Subcutaneous adipose tissue (tissue), 4 donors: ENCODE data around the gene TENT5C. TPM values are rescaled to one million over a fixed set of nuclear protein-coding genes. Genes with fewer than 3 reads are reported as not detected.

Source experiments
- total RNA-seq, 4 donors: library from RNA; depleted of rRNA; stranded (reverse); fragments of >200 nt; gene quantifications; one replicate each; pipeline ENCODE4 v1.1.0, GENCODE V29; 2016
- TF ChIP-seq, protein P1 (sequence below): fragments of 450-650 bp; IDR thresholded peaks from one replicate; pipeline ENCODE4 v1.5.1; 2016; ENCODE audit warnings: low read depth, mild to moderate bottlenecking, control low read depth, antibody characterized with exemption, moderate library complexity

TENT5C gene
- total RNA-seq: 1 to 10 TPM; 1.0 to 3.1 (median 2.3) TPM

DNA sequence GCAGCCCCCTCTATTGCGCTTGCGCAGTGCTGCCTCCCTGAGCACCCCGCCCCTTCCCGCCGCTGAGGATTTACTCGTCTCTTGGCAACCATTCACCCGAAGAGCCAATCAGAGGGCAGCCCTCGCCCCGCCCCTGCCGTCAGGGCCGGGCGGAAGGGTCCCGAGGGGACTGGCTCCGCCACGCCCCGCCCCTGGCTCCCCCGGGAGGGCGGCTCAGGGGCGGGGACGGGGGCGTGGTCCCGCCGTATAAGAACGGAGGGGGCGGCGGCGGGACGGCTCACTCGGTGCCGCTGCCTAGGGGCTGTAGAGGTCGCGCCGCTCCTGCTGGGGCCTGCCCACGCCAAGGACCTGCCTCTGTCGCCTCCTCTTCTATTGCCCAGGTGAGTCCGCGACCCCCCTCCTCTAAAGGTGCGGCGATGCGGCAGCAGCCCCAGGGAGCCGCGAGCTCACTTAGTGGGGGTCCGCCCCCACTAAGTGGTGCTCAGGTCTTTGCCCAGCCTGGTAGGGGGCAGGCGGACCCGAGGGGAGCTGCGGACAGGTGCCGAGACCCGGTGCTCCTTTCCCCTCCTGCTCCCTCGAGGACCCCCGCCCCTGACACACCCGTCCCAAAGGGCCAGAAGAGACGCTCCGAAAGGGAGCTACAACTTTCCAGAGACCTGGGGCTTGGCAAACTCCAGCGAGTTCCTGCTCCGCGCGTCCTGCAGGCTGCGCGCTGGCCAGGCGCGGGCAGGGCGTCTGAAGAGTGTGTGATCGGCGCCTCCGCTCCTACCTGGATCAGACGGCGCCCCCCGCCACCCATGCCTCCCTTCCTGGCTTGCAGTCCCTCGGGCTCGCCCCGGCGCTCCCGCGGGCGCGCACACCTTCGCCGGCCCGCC, at the start of gene TENT5C:
TSS of gene TENT5C (plus strand) at position 275 of the 875 bp plus-strand sequence. CDS start 16,821 bp downstream, outside the sequence.
- TF ChIP-seq, protein P1, sequence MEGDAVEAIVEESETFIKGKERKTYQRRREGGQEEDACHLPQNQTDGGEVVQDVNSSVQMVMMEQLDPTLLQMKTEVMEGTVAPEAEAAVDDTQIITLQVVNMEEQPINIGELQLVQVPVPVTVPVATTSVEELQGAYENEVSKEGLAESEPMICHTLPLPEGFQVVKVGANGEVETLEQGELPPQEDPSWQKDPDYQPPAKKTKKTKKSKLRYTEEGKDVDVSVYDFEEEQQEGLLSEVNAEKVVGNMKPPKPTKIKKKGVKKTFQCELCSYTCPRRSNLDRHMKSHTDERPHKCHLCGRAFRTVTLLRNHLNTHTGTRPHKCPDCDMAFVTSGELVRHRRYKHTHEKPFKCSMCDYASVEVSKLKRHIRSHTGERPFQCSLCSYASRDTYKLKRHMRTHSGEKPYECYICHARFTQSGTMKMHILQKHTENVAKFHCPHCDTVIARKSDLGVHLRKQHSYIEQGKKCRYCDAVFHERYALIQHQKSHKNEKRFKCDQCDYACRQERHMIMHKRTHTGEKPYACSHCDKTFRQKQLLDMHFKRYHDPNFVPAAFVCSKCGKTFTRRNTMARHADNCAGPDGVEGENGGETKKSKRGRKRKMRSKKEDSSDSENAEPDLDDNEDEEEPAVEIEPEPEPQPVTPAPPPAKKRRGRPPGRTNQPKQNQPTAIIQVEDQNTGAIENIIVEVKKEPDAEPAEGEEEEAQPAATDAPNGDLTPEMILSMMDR: no peak

DNA sequence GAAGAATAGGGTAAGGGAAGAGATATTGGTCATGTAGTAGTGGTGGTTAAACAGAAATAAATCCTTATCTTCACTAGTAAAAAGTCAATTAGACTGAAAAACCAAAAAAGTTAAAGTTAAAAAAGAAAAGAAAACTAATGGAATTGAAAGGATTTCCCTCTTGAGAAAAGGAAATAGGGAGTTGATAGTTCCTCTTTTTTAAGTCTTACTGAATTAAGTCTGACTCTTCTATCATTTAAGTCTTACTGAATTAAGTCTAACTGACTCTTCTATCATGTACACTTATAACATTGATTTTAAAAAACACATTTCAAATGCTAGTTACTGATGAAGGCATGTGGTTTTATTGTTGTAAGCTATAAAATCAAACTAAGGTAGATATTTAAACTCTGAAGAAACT, 49.5 kb upstream of the TENT5C start:
- TF ChIP-seq, protein P1: no peak

DNA sequence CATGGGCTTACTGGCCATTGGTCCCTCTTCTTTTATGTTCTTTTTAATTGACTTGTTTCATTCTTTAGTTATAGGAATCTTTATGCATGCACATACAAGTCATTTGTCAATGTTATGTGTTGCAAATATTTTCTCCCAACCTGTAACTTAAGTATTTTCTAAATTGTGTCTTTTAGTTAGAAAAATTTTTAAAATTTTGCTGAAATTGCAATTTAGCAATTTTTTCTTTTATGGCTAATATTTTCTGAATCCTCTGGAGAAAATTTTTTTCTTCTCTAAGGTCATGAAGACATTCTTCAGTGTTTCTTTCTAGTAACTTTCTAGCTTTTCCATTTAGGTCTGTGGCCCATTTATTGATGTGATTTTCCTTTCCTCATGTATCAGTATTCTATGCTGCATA, 48.9 kb upstream of the TENT5C start:
- TF ChIP-seq, protein P1: no peak

DNA sequence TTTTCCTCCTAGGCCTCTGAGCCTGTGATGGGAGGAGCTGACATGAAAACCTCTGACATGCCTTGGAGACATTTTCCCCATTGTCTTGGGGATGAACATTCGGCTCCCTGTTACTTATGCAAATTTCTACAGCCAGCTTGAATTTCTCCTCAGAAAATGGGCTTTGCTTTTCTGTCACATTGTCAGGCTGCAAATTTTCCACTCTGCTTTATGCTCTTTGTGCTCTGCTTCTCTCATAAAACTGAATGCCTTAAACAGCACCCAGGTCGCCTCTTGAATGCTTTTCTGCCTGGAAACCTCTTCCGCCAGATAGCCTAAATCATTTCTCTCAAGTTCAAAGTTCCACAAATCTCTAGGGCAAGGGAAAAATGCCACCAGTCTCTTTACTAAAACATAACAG, 46.7 kb upstream of the TENT5C start:
- TF ChIP-seq, protein P1: no peak

DNA sequence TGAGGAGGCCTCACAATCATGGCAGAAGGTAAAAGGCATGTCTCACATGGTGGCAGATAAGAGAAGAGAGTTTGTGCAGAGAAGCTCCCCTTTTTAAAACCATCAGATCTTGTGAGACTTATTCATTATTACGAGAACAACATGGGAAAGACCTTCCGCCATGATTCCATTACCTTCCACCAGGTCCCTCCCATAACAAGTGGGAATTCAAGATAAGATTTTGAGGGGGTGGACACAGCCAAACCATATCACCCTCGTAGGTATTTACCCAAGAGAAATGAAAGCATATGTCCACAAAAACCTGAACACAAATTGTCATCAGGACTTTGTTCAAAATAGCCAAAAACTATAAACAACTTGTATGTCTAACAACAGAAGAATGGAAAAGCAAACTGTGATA, 45.9 kb upstream of the TENT5C start:
- TF ChIP-seq, protein P1: no peak

DNA sequence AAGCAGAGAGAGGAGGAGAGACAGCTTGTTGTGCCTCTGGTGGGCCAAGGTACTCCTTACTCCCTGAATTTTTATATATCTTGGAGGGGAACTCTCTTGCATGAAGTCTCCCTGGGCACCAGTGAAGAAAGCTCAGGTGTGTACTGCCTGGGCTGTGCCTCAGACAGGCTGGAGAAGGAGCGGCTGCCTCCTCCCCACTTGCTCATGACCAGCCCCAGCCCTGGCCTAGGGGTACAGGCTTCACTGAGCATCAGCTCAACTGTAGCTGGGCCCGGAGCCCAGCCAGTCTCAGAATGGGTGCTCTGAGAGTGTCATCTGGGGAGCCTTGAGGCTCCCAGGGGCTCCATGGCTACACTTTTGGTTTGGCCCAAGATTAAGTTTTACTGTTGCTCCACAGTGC, 44.8 kb upstream of the TENT5C start:
- TF ChIP-seq, protein P1: no peak

DNA sequence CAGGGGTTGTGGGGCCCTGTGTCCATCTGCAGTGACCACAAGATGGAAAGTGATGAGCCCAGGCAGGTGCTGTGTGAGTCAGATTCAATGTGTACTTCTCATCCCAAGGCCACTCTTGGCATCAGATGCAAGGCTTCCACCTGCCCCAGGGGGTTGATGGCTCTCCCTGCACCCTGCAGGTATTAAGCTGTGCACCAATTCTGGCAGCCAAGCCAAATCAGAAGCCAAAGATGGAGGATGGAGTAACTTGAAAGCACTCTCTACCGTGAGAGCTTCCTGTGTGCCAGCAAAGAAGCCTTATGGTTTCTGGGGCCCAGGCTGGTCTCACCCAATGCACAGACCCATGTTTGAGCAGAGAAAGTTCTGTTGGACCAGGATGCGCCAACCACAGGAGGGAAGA, 44.3 kb upstream of the TENT5C start:
- TF ChIP-seq, protein P1: no peak
